ENCODE data around the gene PCSK4. TPM values are rescaled to one million over a fixed set of nuclear protein-coding genes. Genes with fewer than 3 reads are reported as not detected.

The PCSK4 gene
- total and polyA plus RNA-seq, 10 of the 15 experiments (the other 5 are each of a cell fraction or from before 2014, with no cell fraction given), result 0.27 to 0.99 (median 0.40) TPM; not detected in 3

DNA sequence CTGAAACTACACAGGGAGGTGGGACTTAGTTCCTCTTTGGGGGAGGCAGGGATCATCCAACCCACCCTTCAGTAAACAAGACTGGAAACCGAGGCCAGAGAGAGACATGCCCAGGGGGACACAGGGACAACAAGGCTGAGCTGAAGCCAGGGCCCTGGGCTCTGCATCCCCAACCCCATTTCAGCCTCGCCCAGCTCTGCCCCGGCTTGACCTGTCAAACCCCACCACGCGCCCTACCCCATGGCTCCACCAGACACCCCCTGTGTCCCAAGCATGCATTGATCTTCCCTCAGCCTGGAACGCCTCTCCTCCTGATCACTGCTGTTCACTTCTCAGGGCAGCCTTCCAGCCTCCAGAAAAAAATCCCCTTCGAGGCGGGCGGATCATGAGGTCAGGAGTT lies 42.2 kb downstream of the PCSK4 start:
- FAIRE-seq, result no peak
- H3K4me1 ChIP-seq (ENCODE audit: control insufficient read depth, insufficient read depth, low read length), result peaks cover 7% of the 10 kb centered on the region; the same call in 1 of the 2 replicates
- CTCF ChIA-PET, result no interaction called here

DNA sequence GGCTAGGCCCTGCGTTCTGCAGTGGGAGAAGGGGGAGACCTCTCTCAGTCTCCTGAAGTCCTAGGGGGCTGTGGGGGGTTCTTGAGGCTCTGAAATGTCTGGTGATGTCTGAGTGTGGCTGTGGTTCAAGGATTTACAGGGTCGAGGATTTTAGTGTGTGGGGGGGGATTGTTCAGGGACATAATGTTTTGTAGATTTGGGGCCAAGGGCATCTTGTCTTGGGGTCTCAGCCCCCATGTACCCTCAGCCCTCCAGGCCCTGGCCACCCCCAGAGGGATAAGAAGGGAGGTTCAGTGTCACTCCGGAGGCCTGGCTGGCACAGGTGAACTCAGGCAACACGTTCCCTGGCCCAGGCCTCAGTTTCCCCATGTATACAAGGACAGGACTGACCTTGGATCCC lies 42.6 kb downstream of the PCSK4 start:
- Histone ChIP-seq H3K27me3 (replicated peaks in 1 of 2; ENCODE audit: control insufficient read depth in 2 of 2, insufficient read depth in 2 of 2, low read length in 1 of 2) (peaks cover 10 to 14% of the 10 kb centered on the region in 2 experiments), H3K4me3 (no peak overlapping the region), H3K79me2 (ENCODE audit: control insufficient read depth, insufficient read depth, low read length) (no peaks in the 10 kb centered on the region), H3K27ac (ENCODE audit: control insufficient read depth, insufficient read depth) (no peak overlapping the region), H3K4me1 (ENCODE audit: control insufficient read depth, insufficient read depth, low read length) (peaks cover 7% of the 10 kb centered on the region; the same call in 1 of the 2 replicates), H3K9me3 (replicated peaks; ENCODE audit: control insufficient read depth, insufficient read depth, low read length) (no peaks in the 10 kb centered on the region), H3K36me3 (ENCODE audit: control insufficient read depth in 2 of 2, insufficient read depth in 2 of 2, low read length in 1 of 2) (0 out of 4 replicates have a peak, but pooled peaks cover 0 to under 1% of the 10 kb centered on the region in 2 experiments), H3K9ac (ENCODE audit: control insufficient read depth, insufficient read depth, low read length) (no peak overlapping the region), H3K4me2 (ENCODE audit: control insufficient read depth, insufficient read depth) (no peak overlapping the region), H4K20me1 (ENCODE audit: control insufficient read depth, insufficient read depth) (no peaks in the 10 kb centered on the region), H2AFZ (ENCODE audit: control insufficient read depth, low read depth, low read length) (no peak overlapping the region)
- ChIA-PET CTCF (no interaction called here), POLR2A (no interaction called here), RAD21 (ENCODE audit: unreplicated experiment) (no interaction called here), SMC1A (ENCODE audit: uncharacterized antibody, unreplicated experiment) (no interaction called here)
- ATAC-seq (no peak), FAIRE-seq (no peak), DNase-seq (ENCODE audit: low read depth, low spot score) (no peak)
- in situ Hi-C loops (cut with MboI), result no loop called here
- 20% methylated on average over 4 of the region's 4 CpGs for WGBS (ENCODE audit: insufficient coverage, insufficient replicate concordance, low lambda C conversion rate, missing lambda C conversion rate)
- intact Hi-C loops (cut with micrococcal nuclease; ENCODE audit: unreplicated experiment), result no loop called here
- no TSS peak for BruUV-seq (replicated peaks)
- TF ChIP-seq, protein P1, sequence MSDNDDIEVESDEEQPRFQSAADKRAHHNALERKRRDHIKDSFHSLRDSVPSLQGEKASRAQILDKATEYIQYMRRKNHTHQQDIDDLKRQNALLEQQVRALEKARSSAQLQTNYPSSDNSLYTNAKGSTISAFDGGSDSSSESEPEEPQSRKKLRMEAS (IDR thresholded peaks at IDR 0.05; ENCODE audit: low read depth, low read length), result no peak
- no peak for TF ChIP-seq PAX8 (IDR thresholded peaks at IDR 0.05)
- TF ChIP-seq MEF2A (IDR thresholded peaks at IDR 0.05; ENCODE audit: insufficient read depth, low read depth, low read length), result no peak
- TF ChIP-seq, protein P2, sequence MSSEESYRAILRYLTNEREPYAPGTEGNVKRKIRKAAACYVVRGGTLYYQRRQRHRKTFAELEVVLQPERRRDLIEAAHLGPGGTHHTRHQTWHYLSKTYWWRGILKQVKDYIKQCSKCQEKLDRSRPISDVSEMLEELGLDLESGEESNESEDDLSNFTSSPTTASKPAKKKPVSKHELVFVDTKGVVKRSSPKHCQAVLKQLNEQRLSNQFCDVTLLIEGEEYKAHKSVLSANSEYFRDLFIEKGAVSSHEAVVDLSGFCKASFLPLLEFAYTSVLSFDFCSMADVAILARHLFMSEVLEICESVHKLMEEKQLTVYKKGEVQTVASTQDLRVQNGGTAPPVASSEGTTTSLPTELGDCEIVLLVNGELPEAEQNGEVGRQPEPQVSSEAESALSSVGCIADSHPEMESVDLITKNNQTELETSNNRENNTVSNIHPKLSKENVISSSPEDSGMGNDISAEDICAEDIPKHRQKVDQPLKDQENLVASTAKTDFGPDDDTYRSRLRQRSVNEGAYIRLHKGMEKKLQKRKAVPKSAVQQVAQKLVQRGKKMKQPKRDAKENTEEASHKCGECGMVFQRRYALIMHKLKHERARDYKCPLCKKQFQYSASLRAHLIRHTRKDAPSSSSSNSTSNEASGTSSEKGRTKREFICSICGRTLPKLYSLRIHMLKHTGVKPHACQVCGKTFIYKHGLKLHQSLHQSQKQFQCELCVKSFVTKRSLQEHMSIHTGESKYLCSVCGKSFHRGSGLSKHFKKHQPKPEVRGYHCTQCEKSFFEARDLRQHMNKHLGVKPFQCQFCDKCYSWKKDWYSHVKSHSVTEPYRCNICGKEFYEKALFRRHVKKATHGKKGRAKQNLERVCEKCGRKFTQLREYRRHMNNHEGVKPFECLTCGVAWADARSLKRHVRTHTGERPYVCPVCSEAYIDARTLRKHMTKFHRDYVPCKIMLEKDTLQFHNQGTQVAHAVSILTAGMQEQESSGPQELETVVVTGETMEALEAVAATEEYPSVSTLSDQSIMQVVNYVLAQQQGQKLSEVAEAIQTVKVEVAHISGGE (CRISPR knock-in tag; IDR thresholded peaks at IDR 0.05), result no peak
- no peak for TF ChIP-seq WRNIP1 (IDR thresholded peaks at IDR 0.05; ENCODE audit: borderline replicate concordance, low read depth, low read length)
- TF ChIP-seq, protein P3, sequence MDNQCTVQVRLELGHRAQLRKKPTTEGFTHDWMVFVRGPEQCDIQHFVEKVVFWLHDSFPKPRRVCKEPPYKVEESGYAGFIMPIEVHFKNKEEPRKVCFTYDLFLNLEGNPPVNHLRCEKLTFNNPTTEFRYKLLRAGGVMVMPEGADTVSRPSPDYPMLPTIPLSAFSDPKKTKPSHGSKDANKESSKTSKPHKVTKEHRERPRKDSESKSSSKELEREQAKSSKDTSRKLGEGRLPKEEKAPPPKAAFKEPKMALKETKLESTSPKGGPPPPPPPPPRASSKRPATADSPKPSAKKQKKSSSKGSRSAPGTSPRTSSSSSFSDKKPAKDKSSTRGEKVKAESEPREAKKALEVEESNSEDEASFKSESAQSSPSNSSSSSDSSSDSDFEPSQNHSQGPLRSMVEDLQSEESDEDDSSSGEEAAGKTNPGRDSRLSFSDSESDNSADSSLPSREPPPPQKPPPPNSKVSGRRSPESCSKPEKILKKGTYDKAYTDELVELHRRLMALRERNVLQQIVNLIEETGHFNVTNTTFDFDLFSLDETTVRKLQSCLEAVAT (IDR thresholded peaks at IDR 0.05), result no peak

More for the DNA sequence above, 42.2 kb downstream of the PCSK4 start:
- no peak overlapping the region for H3K4me3 ChIP-seq
- DNase-seq (ENCODE audit: low read depth, low spot score) (no peak), ATAC-seq (no peak)
- ChIA-PET POLR2A (no interaction called here), SMC1A (ENCODE audit: uncharacterized antibody, unreplicated experiment) (no interaction called here), RAD21 (ENCODE audit: unreplicated experiment) (no interaction called here)
- in situ Hi-C loops (cut with MboI), result no loop called here
- no peaks in the 10 kb centered on the region for H4K20me1 ChIP-seq (ENCODE audit: control insufficient read depth, insufficient read depth)
- TF ChIP-seq HDAC2 (IDR thresholded peaks at IDR 0.05) (no peak), BRCA1 (IDR thresholded peaks at IDR 0.05; ENCODE audit: low read depth, low read length) (no peak), NRF1 (conservative IDR thresholded peaks at IDR 0.05; ENCODE audit: low read depth, low read length) (no peak), ZNF274 (IDR thresholded peaks at IDR 0.05; ENCODE audit: insufficient read depth, insufficient read length) (no peak), CREB1 (IDR thresholded peaks at IDR 0.05; ENCODE audit: low read depth) (no peak), STAT3 (IDR thresholded peaks at IDR 0.05; ENCODE audit: low read depth, low read length) (no peak), KAT2A (conservative IDR thresholded peaks at IDR 0.05; ENCODE audit: control insufficient read depth, low read depth, low read length) (no peak), SP1 (IDR thresholded peaks at IDR 0.05; ENCODE audit: low read depth, low read length) (no peak), LARP7 (IDR thresholded peaks at IDR 0.05) (no peak), MYB (IDR thresholded peaks at IDR 0.05; ENCODE audit: borderline replicate concordance, low read depth, low read length) (no peak), MYC (IDR thresholded peaks at IDR 0.05; ENCODE audit: insufficient read depth, insufficient read length, insufficient replicate concordance, low read length, severe bottlenecking) (no peak), NR2F1 (conservative IDR thresholded peaks at IDR 0.05) (no peak)
- H3K9me3 ChIP-seq (replicated peaks; ENCODE audit: control insufficient read depth, insufficient read depth, low read length), result no peaks in the 10 kb centered on the region
- no TSS peak for BruUV-seq (replicated peaks)
- 67% methylated on average over 9 of the region's 9 CpGs for WGBS (ENCODE audit: insufficient coverage, insufficient replicate concordance, low lambda C conversion rate, missing lambda C conversion rate)
- intact Hi-C loops (cut with micrococcal nuclease; ENCODE audit: unreplicated experiment), result no loop called here
- H3K27ac ChIP-seq (ENCODE audit: control insufficient read depth, insufficient read depth), result no peak overlapping the region
- no peaks in the 10 kb centered on the region for H3K79me2 ChIP-seq (ENCODE audit: control insufficient read depth, insufficient read depth, low read length)
- H3K27me3 ChIP-seq (replicated peaks in 1 of 2; ENCODE audit: control insufficient read depth in 2 of 2, insufficient read depth in 2 of 2, low read length in 1 of 2), result peaks cover 10 to 14% of the 10 kb centered on the region in 2 experiments
- no peak overlapping the region for H2AFZ ChIP-seq (ENCODE audit: control insufficient read depth, low read depth, low read length)
- H3K9ac ChIP-seq (ENCODE audit: control insufficient read depth, insufficient read depth, low read length), result no peak overlapping the region
- no peaks in the 10 kb centered on the region for H3K36me3 ChIP-seq (ENCODE audit: control insufficient read depth in 2 of 2, insufficient read depth in 2 of 2, low read length in 1 of 2)
- no peak overlapping the region for H3K4me2 ChIP-seq (ENCODE audit: control insufficient read depth, insufficient read depth)

Data from GM12878 (cell line).